Karpas-422 (cell line): ENCODE measurements around the gene UBTFL1. TPM values are rescaled to one million over a fixed set of nuclear protein-coding genes. Genes with fewer than 3 reads are reported as not detected.
"Not testable (repeated sequence)": the region's sequence is repeated elsewhere in the genome, so short reads cannot be mapped to it uniquely, and the experiment has no call there.

Experiments used
- DNase-seq: peaks from one replicate; pipeline ENCODE4 v3.0.0-alpha.2; 2015
- H2AFZ ChIP-seq: fragments of 200-600 bp; sonication (generic); 2 replicates; pipeline ENCODE4 v1.6.1; 2014; ENCODE audit warnings: antibody characterized with exemption, low read length, mixed read lengths
- H3K27ac ChIP-seq: fragments of 200-600 bp; sonication (generic); 2 replicates; pipeline ENCODE4 v1.5.1; 2014; ENCODE audit warnings: mild to moderate bottlenecking, low read length, moderate library complexity
- H3K27me3 ChIP-seq: fragments of 200-600 bp; sonication (generic); 2 replicates; pipeline ENCODE4 v1.6.1; 2014; ENCODE audit warnings: low read length, mixed read lengths
- H3K36me3 ChIP-seq: fragments of 200-600 bp; sonication (generic); 2 replicates; pipeline ENCODE4 v1.6.1; 2014; ENCODE audit warnings: low read length, mixed read lengths; ENCODE audit not compliant: insufficient read depth
- H3K4me1 ChIP-seq: fragments of 200-600 bp; sonication (generic); 2 replicates; pipeline ENCODE4 v1.6.1; 2014; ENCODE audit warnings: mild to moderate bottlenecking, low read length, mixed read lengths
- H3K4me2 ChIP-seq: fragments of 200-600 bp; sonication (generic); 2 replicates; pipeline ENCODE4 v1.6.1; 2014; ENCODE audit warnings: low read length, low read depth, mild to moderate bottlenecking; ENCODE audit not compliant: poor library complexity, severe bottlenecking
- H3K4me3 ChIP-seq: fragments of 200-600 bp; sonication (generic); 2 replicates; pipeline ENCODE4 v1.5.1; 2014; ENCODE audit warnings: mild to moderate bottlenecking, antibody characterized with exemption, low read length, mixed read lengths
- H3K79me2 ChIP-seq: fragments of 200-600 bp; sonication (generic); 2 replicates; pipeline ENCODE4 v1.6.1; 2014; ENCODE audit warnings: mild to moderate bottlenecking, low read length, mixed read lengths
- H3K9ac ChIP-seq: fragments of 200-600 bp; sonication (generic); 2 replicates; pipeline ENCODE4 v1.6.0; 2014; ENCODE audit warnings: low read length
- H3K9me2 ChIP-seq: fragments of 200-600 bp; sonication (generic), shearing (Covaris generic); replicated peaks from 2 replicates; pipeline ENCODE4 v1.6.0; 2014; ENCODE audit warnings: mild to moderate bottlenecking, low read length, moderate library complexity; ENCODE audit not compliant: insufficient read depth
- H3K9me3 ChIP-seq: fragments of 300-700, 200-600 bp; sonication (generic); 2 replicates; pipeline ENCODE4 v1.6.1; 2014; ENCODE audit warnings: low read length, mixed read lengths
- H4K20me1 ChIP-seq: fragments of 200-600 bp; sonication (generic); 2 replicates; pipeline ENCODE4 v1.6.1; 2014; ENCODE audit warnings: mild to moderate bottlenecking, antibody characterized with exemption, low read length, low read depth; ENCODE audit not compliant: insufficient read depth
- total RNA-seq: library from RNA; depleted of rRNA; stranded (reverse); fragments of >200 nt; shearing (Covaris generic); gene quantifications from 2 replicates; pipeline ENCODE4 v1.2.3, GENCODE V29; 2014; ENCODE audit warnings: low replicate concordance; rRNA removed

Gene UBTFL1, protein sequence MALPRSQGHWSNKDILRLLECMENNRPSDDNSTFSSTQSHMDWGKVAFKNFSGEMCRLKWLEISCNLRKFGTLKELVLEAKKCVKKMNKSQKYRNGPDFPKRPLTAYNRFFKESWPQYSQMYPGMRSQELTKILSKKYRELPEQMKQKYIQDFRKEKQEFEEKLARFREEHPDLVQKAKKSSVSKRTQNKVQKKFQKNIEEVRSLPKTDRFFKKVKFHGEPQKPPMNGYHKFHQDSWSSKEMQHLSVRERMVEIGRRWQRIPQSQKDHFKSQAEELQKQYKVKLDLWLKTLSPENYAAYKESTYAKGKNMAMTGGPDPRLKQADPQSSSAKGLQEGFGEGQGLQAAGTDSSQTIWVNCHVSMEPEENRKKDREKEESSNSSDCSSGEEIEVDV
- total RNA-seq, result not detected in 2 replicates

DNA sequence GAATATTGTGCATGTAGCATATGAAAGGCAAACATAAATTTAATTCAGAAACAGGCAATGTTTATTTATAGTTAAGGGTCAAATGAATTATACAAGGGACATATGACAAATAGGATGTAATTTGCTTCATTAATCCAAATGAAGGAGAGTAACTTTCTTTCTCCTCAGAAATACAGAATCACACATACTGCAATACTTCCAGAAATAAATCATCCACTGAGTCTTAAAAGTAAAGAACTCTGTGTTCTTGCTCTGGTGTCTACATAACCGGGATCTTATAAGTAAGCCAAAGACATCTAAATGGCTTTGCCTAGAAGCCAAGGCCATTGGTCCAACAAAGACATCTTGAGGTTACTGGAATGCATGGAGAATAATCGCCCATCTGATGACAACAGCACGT, at the start of gene UBTFL1:
Gene UBTFL1, plus strand, starts transcription at position 301 of the 400 bp plus-strand sequence. Its CDS starts 0 bp downstream, at position 301.
- DNase-seq, H3K4me2 ChIP-seq, H3K4me3 ChIP-seq, H2AFZ ChIP-seq, H3K79me2 ChIP-seq, H3K27me3 ChIP-seq, H3K9ac ChIP-seq, H4K20me1 ChIP-seq, H3K9me2 ChIP-seq, H3K4me1 ChIP-seq, H3K27ac ChIP-seq, H3K9me3 ChIP-seq, H3K36me3 ChIP-seq: not testable (repeated sequence)

DNA sequence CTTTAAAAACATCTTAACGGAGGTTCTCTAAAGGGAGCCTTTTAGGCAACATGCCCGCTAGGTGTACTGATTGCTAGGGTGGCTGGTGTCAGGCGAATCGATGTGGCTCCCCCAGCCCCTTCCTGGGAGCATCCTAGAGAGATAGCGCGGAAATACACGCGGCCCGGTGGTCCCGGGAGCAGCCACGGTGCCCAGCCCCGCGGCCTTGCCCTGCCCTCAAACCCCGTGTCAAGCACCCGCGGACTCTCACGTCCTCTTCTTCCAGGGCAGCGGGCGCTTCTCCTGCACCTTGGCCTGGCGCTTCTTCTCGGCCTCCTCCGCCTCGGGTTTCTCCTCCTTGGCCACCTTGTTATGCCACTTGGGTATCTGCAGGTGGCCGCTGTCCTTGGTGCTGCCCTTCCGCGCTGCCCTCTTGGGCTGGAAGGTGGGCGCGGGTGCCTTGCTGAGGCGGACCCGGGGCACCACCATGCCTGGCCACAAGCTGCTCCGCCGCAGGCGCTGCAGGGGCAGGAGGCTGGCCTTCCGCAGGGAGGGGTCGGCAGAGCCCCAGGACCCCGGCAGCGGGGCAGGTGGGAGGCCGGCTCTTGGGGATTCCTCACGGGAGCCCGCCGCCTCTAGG, 34.0 kb upstream of the UBTFL1 start:
- H3K36me3 ChIP-seq, H3K9ac ChIP-seq, H3K27me3 ChIP-seq, H3K4me3 ChIP-seq, DNase-seq, H3K4me1 ChIP-seq, H3K4me2 ChIP-seq, H3K9me2 ChIP-seq, H3K79me2 ChIP-seq, H4K20me1 ChIP-seq, H3K27ac ChIP-seq, H2AFZ ChIP-seq, H3K9me3 ChIP-seq: not testable (repeated sequence)

DNA sequence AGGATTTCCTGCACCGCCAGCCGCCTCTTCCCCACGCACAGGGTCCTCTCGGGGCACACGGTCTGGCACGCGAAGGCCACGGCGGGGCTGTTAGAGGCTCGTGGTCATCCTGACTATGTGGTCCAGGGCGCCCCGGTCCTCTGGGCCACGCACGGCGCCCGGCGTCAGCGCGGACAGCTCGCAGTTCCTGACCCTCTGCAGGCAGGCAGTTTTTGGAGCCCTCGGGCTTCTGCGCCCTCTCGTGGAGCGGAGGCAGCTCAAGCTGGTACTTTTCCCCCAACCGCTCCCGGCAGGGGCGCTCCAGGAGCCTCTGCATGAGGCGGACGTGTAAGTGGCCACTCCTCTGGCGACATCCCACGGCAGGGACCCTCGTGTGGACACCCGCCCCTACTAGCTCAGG, 33.4 kb upstream of the UBTFL1 start:
- not testable (repeated sequence) for H3K36me3 ChIP-seq, H3K9ac ChIP-seq, H3K9me2 ChIP-seq, H3K4me3 ChIP-seq, DNase-seq, H3K79me2 ChIP-seq, H4K20me1 ChIP-seq, H3K27me3 ChIP-seq, H3K9me3 ChIP-seq, H3K4me2 ChIP-seq, H3K27ac ChIP-seq, H2AFZ ChIP-seq, H3K4me1 ChIP-seq

DNA sequence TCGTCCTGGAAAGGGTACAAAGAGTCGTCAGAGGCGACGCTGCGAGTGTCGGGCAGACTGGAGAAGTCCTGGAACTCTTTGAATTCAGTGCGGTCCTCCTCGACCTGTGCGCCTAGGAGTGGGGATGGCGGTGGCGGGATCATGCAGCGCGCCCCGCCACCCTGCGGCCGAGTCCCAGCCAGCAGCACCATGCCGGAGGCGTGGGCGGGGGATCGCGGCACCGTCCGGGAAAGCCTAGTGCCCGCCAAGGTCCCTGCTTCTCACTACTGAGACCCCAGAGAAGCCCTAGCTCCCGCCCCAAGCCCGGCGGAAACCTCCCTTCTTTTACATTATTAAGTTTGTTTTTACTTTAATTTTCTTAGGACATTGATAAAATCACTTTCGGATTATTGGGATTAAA, 32.2 kb upstream of the UBTFL1 start:
- not testable (repeated sequence) for H2AFZ ChIP-seq, H3K4me2 ChIP-seq, H4K20me1 ChIP-seq, H3K4me1 ChIP-seq, H3K4me3 ChIP-seq, H3K27me3 ChIP-seq, H3K9ac ChIP-seq, H3K36me3 ChIP-seq, H3K79me2 ChIP-seq, H3K27ac ChIP-seq, H3K9me2 ChIP-seq, H3K9me3 ChIP-seq
- peak; percentile 25 for DNase-seq

DNA sequence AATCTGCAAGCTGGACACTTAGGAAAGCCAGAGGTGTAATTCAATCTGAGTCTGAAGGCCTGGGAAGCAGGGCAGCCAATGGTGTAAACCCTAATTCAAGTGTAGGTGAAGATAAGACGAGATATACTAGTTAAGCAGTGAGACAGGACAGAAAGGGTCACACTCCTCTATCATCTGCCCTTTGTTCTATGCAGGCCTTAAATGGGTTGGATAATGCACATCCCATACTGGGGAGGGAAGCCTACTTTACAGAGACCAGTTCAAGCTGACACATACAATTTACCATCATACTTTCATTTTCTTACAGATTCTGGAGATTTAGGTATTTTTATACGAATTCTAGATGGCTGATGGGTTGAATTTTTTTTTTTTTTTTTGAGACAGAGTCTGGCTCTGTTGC, 3.0 kb downstream of the UBTFL1 start:
- not testable (repeated sequence) for H3K9ac ChIP-seq, H2AFZ ChIP-seq, H3K4me2 ChIP-seq, H3K9me2 ChIP-seq, H3K36me3 ChIP-seq, H3K27ac ChIP-seq, H3K4me1 ChIP-seq, H4K20me1 ChIP-seq, DNase-seq, H3K4me3 ChIP-seq, H3K79me2 ChIP-seq, H3K27me3 ChIP-seq, H3K9me3 ChIP-seq

DNA sequence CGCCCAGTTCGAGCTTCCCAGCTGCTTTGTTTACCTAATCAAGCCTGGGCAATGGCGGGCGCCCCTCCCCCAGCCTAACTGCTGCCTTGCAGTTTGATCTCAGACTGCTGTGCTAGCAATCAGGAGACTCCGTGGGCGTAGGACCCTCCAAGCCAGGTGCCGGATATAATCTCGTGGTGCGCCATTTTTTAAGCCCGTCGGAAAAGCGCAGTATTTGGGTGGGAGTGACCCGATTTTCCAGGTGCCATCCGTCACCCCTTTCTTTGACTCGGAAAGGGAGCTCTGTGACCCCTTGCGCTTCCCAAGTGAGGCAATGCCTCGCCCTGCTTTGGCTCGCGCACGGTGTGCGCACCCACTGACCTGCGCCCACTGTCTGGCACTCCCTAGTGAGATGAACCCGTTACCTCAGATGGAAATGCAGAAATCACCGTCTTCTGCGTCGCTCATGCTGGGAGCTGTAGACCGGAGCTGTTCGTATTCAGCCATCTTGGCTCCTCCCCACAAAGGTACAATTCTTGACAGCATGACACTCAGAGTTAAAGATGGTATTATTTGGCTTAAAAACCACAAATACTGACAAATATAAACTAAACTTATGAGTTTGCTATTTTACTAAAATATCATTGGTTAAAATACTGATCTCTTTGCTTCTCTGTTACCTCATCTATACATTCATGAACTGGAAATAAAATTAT, 9.6 kb downstream of the UBTFL1 start:
- H3K79me2 ChIP-seq, H3K4me2 ChIP-seq, H3K9me2 ChIP-seq, H3K27me3 ChIP-seq, H3K9me3 ChIP-seq, H3K9ac ChIP-seq, H4K20me1 ChIP-seq, H2AFZ ChIP-seq, H3K36me3 ChIP-seq, H3K4me3 ChIP-seq, DNase-seq, H3K4me1 ChIP-seq, H3K27ac ChIP-seq: not testable (repeated sequence)

DNA sequence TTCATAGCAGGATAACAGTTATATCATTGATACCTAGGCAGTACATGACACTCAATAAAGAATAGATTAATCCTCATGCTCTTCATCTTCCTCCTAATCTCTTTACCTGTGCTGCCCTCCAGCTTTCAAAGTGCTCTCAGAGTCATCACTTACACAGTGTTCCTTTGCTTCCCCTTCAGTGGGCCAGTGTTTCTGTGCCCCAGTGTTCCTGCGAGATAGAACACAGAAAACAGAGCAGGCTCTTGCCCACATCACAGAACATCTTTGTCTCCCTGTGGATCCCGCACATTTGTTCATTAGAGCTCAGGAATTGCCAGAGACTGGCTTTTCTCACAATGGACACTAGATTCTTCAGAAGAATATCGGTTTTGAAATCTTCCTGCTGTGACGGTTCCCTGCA, 12.5 kb downstream of the UBTFL1 start:
- H4K20me1 ChIP-seq, H3K79me2 ChIP-seq, H3K36me3 ChIP-seq, H3K9ac ChIP-seq, H3K9me2 ChIP-seq, H2AFZ ChIP-seq, H3K27ac ChIP-seq, H3K9me3 ChIP-seq, H3K4me1 ChIP-seq, H3K27me3 ChIP-seq, DNase-seq, H3K4me3 ChIP-seq, H3K4me2 ChIP-seq: not testable (repeated sequence)

DNA sequence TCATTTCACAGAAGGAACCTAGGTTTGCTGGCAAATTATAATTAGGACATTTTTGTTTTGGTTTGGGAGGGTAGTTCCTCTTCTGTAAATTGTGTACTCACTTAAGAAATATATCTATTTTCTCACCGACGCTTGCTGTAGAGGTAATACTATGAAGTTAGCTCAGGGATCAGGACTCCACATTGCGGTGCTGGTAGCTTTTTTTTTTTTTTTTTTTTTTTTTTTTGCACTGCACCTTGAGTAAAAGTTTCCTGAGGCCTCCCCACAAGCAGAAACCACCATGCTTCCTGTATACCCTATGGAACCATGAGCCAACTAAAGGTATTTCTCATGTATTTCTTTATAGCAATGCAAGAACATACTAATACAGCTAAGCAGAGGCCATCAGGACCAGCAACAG, 14.7 kb downstream of the UBTFL1 start:
- H3K9me3 ChIP-seq, result no peaks in the 10 kb centered on the region
- H3K4me2 ChIP-seq, result no peak overlapping the region
- no peaks in the 10 kb centered on the region for H3K79me2 ChIP-seq
- H3K27me3 ChIP-seq, result no peaks in the 10 kb centered on the region; the same call in 1 of the 2 replicates
- H3K9ac ChIP-seq, result no peak overlapping the region
- no peaks in the 10 kb centered on the region for H3K9me2 ChIP-seq
- H3K4me3 ChIP-seq, result no peak overlapping the region
- no peaks in the 10 kb centered on the region for H3K4me1 ChIP-seq
- no peak for DNase-seq
- H3K27ac ChIP-seq, result no peak overlapping the region
- H2AFZ ChIP-seq, result no peak overlapping the region
- H4K20me1 ChIP-seq, result no peaks in the 10 kb centered on the region
- H3K36me3 ChIP-seq, result no peaks in the 10 kb centered on the region
